ENCODE measurements around the gene SCAMP2. TPM values are rescaled to one million over a fixed set of nuclear protein-coding genes. Genes with fewer than 3 reads are reported as not detected.
"Not testable (repeated sequence)": the region's sequence is repeated elsewhere in the genome, so short reads cannot be mapped to it uniquely, and the experiment has no call there.

SCAMP2 gene
- 104 TPM for polyA plus RNA-seq
- long read RNA-seq, donor 1, transcript SCAMP2-201 (9 exons, 2,453 nt) = major isoform, 31 of 33 reads
- long read RNA-seq, donor 1, partial matches to known transcripts = 0 of 33 reads
- long read RNA-seq, donor 1, other reads (novel, unspliced or antisense) = 0 of 33 reads
- long read RNA-seq, donor 2, transcript SCAMP2-201 (9 exons, 2,453 nt) = major isoform, 38 of 59 reads
- long read RNA-seq, donor 2, partial matches to known transcripts = 15 of 59 reads
- long read RNA-seq, donor 2, other reads (novel, unspliced or antisense) = 0 of 59 reads
- long read RNA-seq, donor 3 = 0 reads
- long read RNA-seq, donor 4, transcript SCAMP2-201 (9 exons, 2,453 nt) = major isoform, 8 of 8 reads
- long read RNA-seq, donor 4, partial matches to known transcripts = 0 of 8 reads
- long read RNA-seq, donor 4, other reads (novel, unspliced or antisense) = 0 of 8 reads
- long read RNA-seq, donor 5, transcript SCAMP2-201 (9 exons, 2,453 nt) = major isoform, 30 of 31 reads
- long read RNA-seq, donor 5, partial matches to known transcripts = 0 of 31 reads
- long read RNA-seq, donor 5, other reads (novel, unspliced or antisense) = 0 of 31 reads
- long read RNA-seq, donor 6, transcript SCAMP2-201 (9 exons, 2,453 nt) = major isoform, 57 of 79 reads
- long read RNA-seq, donor 6, partial matches to known transcripts = 17 of 79 reads
- long read RNA-seq, donor 6, other reads (novel, unspliced or antisense) = 0 of 79 reads
- long read RNA-seq, donor 7, transcript SCAMP2-201 (9 exons, 2,453 nt) = major isoform, 21 of 29 reads
- long read RNA-seq, donor 7, partial matches to known transcripts = 5 of 29 reads
- long read RNA-seq, donor 7, other reads (novel, unspliced or antisense) = 0 of 29 reads
- long read RNA-seq, donor 8, transcript SCAMP2-201 (9 exons, 2,453 nt) = major isoform, 59 of 90 reads
- long read RNA-seq, donor 8, partial matches to known transcripts = 24 of 90 reads
- long read RNA-seq, donor 8, other reads (novel, unspliced or antisense) = 6 of 90 reads
- long read RNA-seq, donor 9, transcript SCAMP2-201 (9 exons, 2,453 nt) = major isoform, 40 of 53 reads
- long read RNA-seq, donor 9, partial matches to known transcripts = 8 of 53 reads
- long read RNA-seq, donor 9, other reads (novel, unspliced or antisense) = 0 of 53 reads
- long read RNA-seq, donor 10, transcript SCAMP2-201 (9 exons, 2,453 nt) = major isoform, 56 of 61 reads
- long read RNA-seq, donor 10, partial matches to known transcripts = 0 of 61 reads
- long read RNA-seq, donor 10, other reads (novel, unspliced or antisense) = 0 of 61 reads
- long read RNA-seq, donor 11, transcript SCAMP2-201 (9 exons, 2,453 nt) = major isoform, 36 of 46 reads
- long read RNA-seq, donor 11, partial matches to known transcripts = 6 of 46 reads
- long read RNA-seq, donor 11, other reads (novel, unspliced or antisense) = 0 of 46 reads

- no peaks in the 10 kb centered on the region for H3K27me3 ChIP-seq (ENCODE audit: control insufficient read depth, insufficient read depth, low read length)
- peaks cover 31% of the 10 kb centered on the region for H3K4me1 ChIP-seq (ENCODE audit: control insufficient read depth, insufficient read depth, low read length)
- no peaks in the 10 kb centered on the region for H3K9me3 ChIP-seq (ENCODE audit: control insufficient read depth, low read depth, low read length)
- peak within 1 kb of the TSS; percentile 73 for H3K4me3 ChIP-seq (ENCODE audit: low read length)
- no peaks in the 10 kb centered on the region for H3K36me3 ChIP-seq (ENCODE audit: control insufficient read depth, insufficient read depth, low read length)
- peak; percentile 94 to 99 for DNase-seq
- H3K27ac ChIP-seq (ENCODE audit: low read length) = peak within 1 kb of the TSS; percentile 80
- WGBS (ENCODE audit: insufficient coverage, low lambda C conversion rate) = no CpG with 5 or more reads among the region's 52 CpGs
Observed at GRCh38 chr15:74873036-74873755, at the start of gene SCAMP2. SCAMP2 (minus strand) TSS chr15:74873365; CDS start chr15:74873255, 110 bp downstream.

GRCh38 chr15:74920456-74920855 is 47.3 kb upstream of the SCAMP2 start:
- no peak for DNase-seq
- Histone ChIP-seq H3K4me1 (ENCODE audit: control insufficient read depth, insufficient read depth, low read length) (no peaks in the 10 kb centered on the region), H3K27ac (ENCODE audit: low read length) (no peak overlapping the region), H3K4me3 (ENCODE audit: low read length) (no peak overlapping the region), H3K9me3 (ENCODE audit: control insufficient read depth, low read depth, low read length) (no peaks in the 10 kb centered on the region), H3K36me3 (ENCODE audit: control insufficient read depth, insufficient read depth, low read length) (peaks cover 72% of the 10 kb centered on the region), H3K27me3 (ENCODE audit: control insufficient read depth, insufficient read depth, low read length) (no peaks in the 10 kb centered on the region)
- WGBS (ENCODE audit: insufficient coverage, low lambda C conversion rate) = 100% methylated on average over 1 of the region's 8 CpGs

- Histone ChIP-seq H3K4me3 (ENCODE audit: low read length) (no peak overlapping the region), H3K27ac (ENCODE audit: low read length) (no peak overlapping the region), H3K9me3 (ENCODE audit: control insufficient read depth, low read depth, low read length) (no peaks in the 10 kb centered on the region), H3K27me3 (ENCODE audit: control insufficient read depth, insufficient read depth, low read length) (no peaks in the 10 kb centered on the region), H3K4me1 (ENCODE audit: control insufficient read depth, insufficient read depth, low read length) (no peaks in the 10 kb centered on the region), H3K36me3 (ENCODE audit: control insufficient read depth, insufficient read depth, low read length) (peaks cover 63% of the 10 kb centered on the region)
- no peak for DNase-seq
- no CpG with 5 or more reads among the region's 6 CpGs for WGBS (ENCODE audit: insufficient coverage, low lambda C conversion rate)
Observed at GRCh38 chr15:74917676-74918075, 44.5 kb upstream of the SCAMP2 start.

GRCh38 chr15:74913799-74914198 is 40.6 kb upstream of the SCAMP2 start:
- H3K27me3 ChIP-seq (ENCODE audit: control insufficient read depth, insufficient read depth, low read length); H3K4me1 ChIP-seq (ENCODE audit: control insufficient read depth, insufficient read depth, low read length); H3K4me3 ChIP-seq (ENCODE audit: low read length); H3K27ac ChIP-seq (ENCODE audit: low read length); H3K9me3 ChIP-seq (ENCODE audit: control insufficient read depth, low read depth, low read length); DNase-seq: not testable (repeated sequence)
- no CpG with 5 or more reads among the region's 8 CpGs for WGBS (ENCODE audit: insufficient coverage, low lambda C conversion rate)
- peaks cover 39% of the 10 kb centered on the region for H3K36me3 ChIP-seq (ENCODE audit: control insufficient read depth, insufficient read depth, low read length)

- no peaks in the 10 kb centered on the region for H3K27me3 ChIP-seq (ENCODE audit: control insufficient read depth, insufficient read depth, low read length)
- no peak overlapping the region for H3K27ac ChIP-seq (ENCODE audit: low read length)
- DNase-seq = no peak
- peaks cover 32% of the 10 kb centered on the region for H3K36me3 ChIP-seq (ENCODE audit: control insufficient read depth, insufficient read depth, low read length)
- no peak overlapping the region for H3K4me3 ChIP-seq (ENCODE audit: low read length)
- WGBS (ENCODE audit: insufficient coverage, low lambda C conversion rate) = no CpG with 5 or more reads among the region's 9 CpGs
- peaks cover 3% of the 10 kb centered on the region for H3K4me1 ChIP-seq (ENCODE audit: control insufficient read depth, insufficient read depth, low read length)
- H3K9me3 ChIP-seq (ENCODE audit: control insufficient read depth, low read depth, low read length) = no peaks in the 10 kb centered on the region
Observed at GRCh38 chr15:74913041-74913440, 39.9 kb upstream of the SCAMP2 start.

GRCh38 chr15:74908635-74909034 is 35.5 kb upstream of the SCAMP2 start:
- no peaks in the 10 kb centered on the region for H3K27me3 ChIP-seq (ENCODE audit: control insufficient read depth, insufficient read depth, low read length)
- peaks cover 11% of the 10 kb centered on the region for H3K4me1 ChIP-seq (ENCODE audit: control insufficient read depth, insufficient read depth, low read length)
- DNase-seq = no peak
- no peak overlapping the region for H3K4me3 ChIP-seq (ENCODE audit: low read length)
- whole genome bisulfite sequencing (ENCODE audit: insufficient coverage, low lambda C conversion rate) = no CpG with 5 or more reads among the region's 4 CpGs
- no peak overlapping the region for H3K27ac ChIP-seq (ENCODE audit: low read length)
- H3K9me3 ChIP-seq (ENCODE audit: control insufficient read depth, low read depth, low read length) = no peaks in the 10 kb centered on the region
- H3K36me3 ChIP-seq (ENCODE audit: control insufficient read depth, insufficient read depth, low read length) = peaks cover 18% of the 10 kb centered on the region

GRCh38 chr15:74907163-74907870 is 34.2 kb upstream of the SCAMP2 start:
- H3K36me3 ChIP-seq (ENCODE audit: control insufficient read depth, insufficient read depth, low read length) = peaks cover 27% of the 10 kb centered on the region
- no peaks in the 10 kb centered on the region for H3K27me3 ChIP-seq (ENCODE audit: control insufficient read depth, insufficient read depth, low read length)
- no peaks in the 10 kb centered on the region for H3K9me3 ChIP-seq (ENCODE audit: control insufficient read depth, low read depth, low read length)
- no peak for DNase-seq
- WGBS (ENCODE audit: insufficient coverage, low lambda C conversion rate) = 0% methylated on average over 2 of the region's 8 CpGs
- H3K27ac ChIP-seq (ENCODE audit: low read length) = peak overlapping the region; percentile 59
- H3K4me1 ChIP-seq (ENCODE audit: control insufficient read depth, insufficient read depth, low read length) = peaks cover 11% of the 10 kb centered on the region
- peak overlapping the region; percentile 89 for H3K4me3 ChIP-seq (ENCODE audit: low read length)

- Histone ChIP-seq H3K36me3 (ENCODE audit: control insufficient read depth, insufficient read depth, low read length) (peaks cover 30% of the 10 kb centered on the region), H3K9me3 (ENCODE audit: control insufficient read depth, low read depth, low read length) (no peaks in the 10 kb centered on the region), H3K4me1 (ENCODE audit: control insufficient read depth, insufficient read depth, low read length) (peaks cover 11% of the 10 kb centered on the region), H3K27ac (ENCODE audit: low read length) (peak within 1 kb of the TSS; percentile 87), H3K4me3 (ENCODE audit: low read length) (peak within 1 kb of the TSS; percentile 89), H3K27me3 (ENCODE audit: control insufficient read depth, insufficient read depth, low read length) (no peaks in the 10 kb centered on the region)
- WGBS (ENCODE audit: insufficient coverage, low lambda C conversion rate) = no CpG with 5 or more reads among the region's 74 CpGs
- peak; percentile 79 to 89 for DNase-seq
Observed at GRCh38 chr15:74906450-74907162, 33.4 kb upstream of the SCAMP2 start, which contains the start of gene FAM219B. FAM219B (minus strand) TSS chr15:74906851; CDS start chr15:74906800, 51 bp downstream.

Measured in large intestine (tissue), 12 donors.